Measurements from ENCODE around the gene NPIPB2. TPM values are rescaled to one million over a fixed set of nuclear protein-coding genes. Genes with fewer than 3 reads are reported as not detected.

Gene NPIPB2
- total RNA-seq, 1 experiment from 2014 or later, result 12.5 TPM

DNA sequence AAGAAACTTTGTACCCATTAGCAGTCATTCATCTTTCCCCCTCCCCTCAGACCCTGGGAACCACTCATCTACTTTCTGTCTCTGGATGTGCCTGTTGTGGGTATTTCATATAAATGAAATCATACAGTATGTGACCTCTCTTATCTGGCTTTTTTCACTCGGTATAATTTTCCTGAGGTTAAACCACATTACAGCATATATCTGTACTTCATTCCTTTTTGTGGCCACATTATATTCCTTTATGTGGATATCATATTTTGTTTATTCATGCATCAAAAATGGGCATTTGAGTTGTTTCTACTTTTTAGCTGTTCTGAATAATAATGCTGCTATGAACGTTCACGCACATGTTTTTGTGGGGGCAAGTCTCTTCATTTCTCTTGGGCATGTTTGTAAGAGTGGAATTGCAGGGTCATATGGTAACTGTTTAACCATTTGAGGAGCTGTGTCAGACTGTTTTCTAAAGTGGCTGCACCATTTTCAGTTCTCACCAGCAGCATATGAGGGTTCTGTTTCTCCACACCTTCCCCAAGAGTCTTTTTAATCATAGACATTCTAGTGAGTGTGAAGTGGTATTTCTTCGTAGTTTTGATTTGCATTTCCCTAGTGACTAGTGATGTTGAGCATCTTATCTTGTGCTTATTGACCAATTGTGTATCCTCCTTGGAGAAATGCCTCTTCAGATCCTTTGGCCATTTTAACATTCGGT lies 38.4 kb upstream of the NPIPB2 start:
- Histone ChIP-seq H4K91ac (ENCODE audit: insufficient read length, low read depth, low read length) (no peak overlapping the region), H2BK12ac (ENCODE audit: insufficient read length, low read depth, low read length) (no peak overlapping the region), H3K4ac (ENCODE audit: low read depth, low read length) (no peak overlapping the region), H3K4me2 (ENCODE audit: insufficient read depth, insufficient read length, low read length) (no peak overlapping the region), H3K9me3 (ENCODE audit: control insufficient read depth, low read depth, low read length) (no peaks in the 10 kb centered on the region), H2AFZ (ENCODE audit: low read length) (no peak overlapping the region), H3K9ac (ENCODE audit: extremely low read depth, insufficient read length, low read length) (no peak overlapping the region), H3K23me2 (ENCODE audit: insufficient read length, low read depth, low read length, poor library complexity, severe bottlenecking) (peaks cover 5% of the 10 kb centered on the region), H2BK15ac (ENCODE audit: low read depth, low read length) (no peak overlapping the region), H3K79me2 (ENCODE audit: insufficient read depth, low read length) (no peaks in the 10 kb centered on the region; the same call in 1 of the 2 replicates), H3T11ph (ENCODE audit: low read length) (no peak overlapping the region), H4K8ac (replicated peaks; ENCODE audit: insufficient read length, low read depth, low read length) (no peak overlapping the region), H3K4me1 (ENCODE audit: insufficient read depth, low read length) (peaks cover 3% of the 10 kb centered on the region; the same call in 1 of the 2 replicates), H3K18ac (ENCODE audit: insufficient read length, low read depth, low read length) (no peak overlapping the region), H4K20me1 (ENCODE audit: control insufficient read depth, insufficient read depth, insufficient read length) (no peaks in the 10 kb centered on the region), H3K14ac (ENCODE audit: insufficient read depth, low read length) (no peak overlapping the region), H4K5ac (ENCODE audit: insufficient read length, low read depth, low read length) (no peak overlapping the region), H2BK120ac (ENCODE audit: low read depth, low read length, poor library complexity, severe bottlenecking) (no peak overlapping the region), H3K27ac (ENCODE audit: insufficient read length, low read depth, low read length) (no peak overlapping the region), H2BK20ac (ENCODE audit: low read depth, low read length, poor library complexity, severe bottlenecking) (no peak overlapping the region), H3K56ac (ENCODE audit: insufficient read length, low read depth, low read length) (no peak overlapping the region), H2BK5ac (ENCODE audit: insufficient read length, low read length) (no peak overlapping the region), H3K23ac (ENCODE audit: insufficient read length, low read depth, low read length) (no peak overlapping the region), H3K27me3 (ENCODE audit: insufficient read depth, low read length) (no peaks in the 10 kb centered on the region), H2AK5ac (ENCODE audit: insufficient read length, low read length) (no peak overlapping the region), H3K79me1 (ENCODE audit: insufficient read depth, low read depth, low read length, poor library complexity, severe bottlenecking) (no peaks in the 10 kb centered on the region)
- TF ChIP-seq, protein P1, sequence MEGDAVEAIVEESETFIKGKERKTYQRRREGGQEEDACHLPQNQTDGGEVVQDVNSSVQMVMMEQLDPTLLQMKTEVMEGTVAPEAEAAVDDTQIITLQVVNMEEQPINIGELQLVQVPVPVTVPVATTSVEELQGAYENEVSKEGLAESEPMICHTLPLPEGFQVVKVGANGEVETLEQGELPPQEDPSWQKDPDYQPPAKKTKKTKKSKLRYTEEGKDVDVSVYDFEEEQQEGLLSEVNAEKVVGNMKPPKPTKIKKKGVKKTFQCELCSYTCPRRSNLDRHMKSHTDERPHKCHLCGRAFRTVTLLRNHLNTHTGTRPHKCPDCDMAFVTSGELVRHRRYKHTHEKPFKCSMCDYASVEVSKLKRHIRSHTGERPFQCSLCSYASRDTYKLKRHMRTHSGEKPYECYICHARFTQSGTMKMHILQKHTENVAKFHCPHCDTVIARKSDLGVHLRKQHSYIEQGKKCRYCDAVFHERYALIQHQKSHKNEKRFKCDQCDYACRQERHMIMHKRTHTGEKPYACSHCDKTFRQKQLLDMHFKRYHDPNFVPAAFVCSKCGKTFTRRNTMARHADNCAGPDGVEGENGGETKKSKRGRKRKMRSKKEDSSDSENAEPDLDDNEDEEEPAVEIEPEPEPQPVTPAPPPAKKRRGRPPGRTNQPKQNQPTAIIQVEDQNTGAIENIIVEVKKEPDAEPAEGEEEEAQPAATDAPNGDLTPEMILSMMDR (conservative IDR thresholded peaks at IDR 0.05), result no peak
- H3K27me3 Mint-ChIP-seq (ENCODE audit: low read depth), result no peaks in the 10 kb centered on the region; the same call in 1 of the 2 replicates
- no peak overlapping the region for H3K27ac Mint-ChIP-seq
- DNase-seq, result no peak
- H3K9me3 Mint-ChIP-seq, result peaks cover 2 to 5% of the 10 kb centered on the region in 2 experiments; a peak in 2 of 5 replicates
- H3K4me1 Mint-ChIP-seq, result peaks cover 19% of the 10 kb centered on the region in 2 experiments
- no peaks in the 10 kb centered on the region for H3K36me3 Mint-ChIP-seq (ENCODE audit: insufficient read depth in 1 of 3, low read depth in 3 of 3)
- WGBS (ENCODE audit: extremely low coverage, insufficient read length, low lambda C conversion rate), result no CpG with 5 or more reads among the region's 5 CpGs
- H3K4me3 Mint-ChIP-seq, result no peak overlapping the region
